Activated CD8-positive, alpha-beta memory T cell treated with anti-CD3 and anti-CD28 coated beads, Interleukin-2, amount 50 U/mL, for 24 hours (primary cell): ENCODE measurements around the gene ASTN2.

Source experiments
- DNase-seq: peaks from one replicate; pipeline ENCODE4 v3.0.0-alpha.2; 2020; ENCODE audit errors: extremely low read depth

Gene ASTN2

DNA sequence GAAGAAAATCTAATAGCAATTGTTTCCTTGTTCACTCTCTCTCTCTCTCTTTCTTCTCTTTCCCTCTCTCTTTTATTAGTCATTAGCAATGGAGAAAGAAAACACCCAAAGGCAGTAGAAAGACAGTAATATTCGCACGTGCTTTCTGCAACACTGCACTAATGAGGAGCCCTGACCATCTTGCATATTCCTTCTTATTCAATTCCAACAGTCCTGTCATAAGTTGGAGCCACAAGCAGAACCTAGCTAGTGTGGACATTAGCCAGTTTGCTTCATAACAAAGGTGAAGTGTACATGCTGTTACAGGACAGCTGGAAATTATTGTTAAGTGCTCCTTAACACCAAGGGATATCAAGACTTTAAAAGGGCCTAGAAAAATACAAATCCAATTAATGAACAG is 664.3 kb downstream of the ASTN2 start:
- DNase-seq, result no peak

DNA sequence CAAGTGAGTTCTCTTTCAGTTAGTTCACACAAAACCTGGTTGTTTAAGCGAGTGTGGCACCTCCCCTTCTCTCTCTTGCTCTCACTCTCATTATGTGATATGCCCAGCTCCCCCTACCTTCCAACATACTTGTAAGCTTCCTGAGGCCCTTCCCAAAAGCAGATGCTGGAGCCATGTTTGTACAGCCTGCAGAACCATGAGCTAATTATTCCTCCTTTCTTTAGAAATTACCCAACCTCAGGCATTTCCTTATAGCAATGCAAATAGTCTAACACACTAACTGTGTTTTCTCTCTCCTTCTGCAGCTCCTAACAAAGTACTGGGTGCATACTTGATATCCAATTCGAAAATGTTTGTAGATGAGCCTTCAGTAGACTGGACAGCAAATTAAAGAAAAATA is 665.1 kb downstream of the ASTN2 start:
- DNase-seq, result no peak

GRCh38 chr9:116749176-116749575 is 665.7 kb downstream of the ASTN2 start:
- DNase-seq, result no peak

- DNase-seq, result no peak
Observed at GRCh38 chr9:116741742-116742141, 673.1 kb downstream of the ASTN2 start.

- DNase-seq, result no peak
Observed at GRCh38 chr9:116741086-116741740, 673.6 kb downstream of the ASTN2 start.

DNA sequence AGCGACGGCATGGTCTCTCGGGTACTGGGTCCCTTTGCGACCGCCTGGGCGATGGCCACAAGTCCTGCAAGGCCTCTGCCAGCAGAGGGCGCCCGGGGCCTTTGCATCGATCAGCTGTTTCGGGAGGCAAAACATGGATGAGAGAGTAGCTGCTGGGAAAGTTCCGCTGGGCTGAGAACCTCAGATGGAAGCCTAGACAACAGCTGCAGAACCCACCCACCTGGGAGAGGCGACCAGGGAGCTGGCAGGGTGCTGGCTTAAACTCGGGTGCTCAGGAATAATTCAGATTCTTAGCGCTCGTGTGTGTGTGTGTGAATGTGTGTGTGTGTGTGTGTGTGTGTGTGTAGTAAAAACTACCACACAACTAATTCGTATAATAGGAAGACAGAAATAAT is 677.7 kb downstream of the ASTN2 start:
- peak; percentile 9 for DNase-seq

GRCh38 chr9:116736399-116737151 is 678.3 kb downstream of the ASTN2 start:
- no peak for DNase-seq

GRCh38 chr9:116733010-116733641 is 681.7 kb downstream of the ASTN2 start:
- DNase-seq, result no peak

DNA sequence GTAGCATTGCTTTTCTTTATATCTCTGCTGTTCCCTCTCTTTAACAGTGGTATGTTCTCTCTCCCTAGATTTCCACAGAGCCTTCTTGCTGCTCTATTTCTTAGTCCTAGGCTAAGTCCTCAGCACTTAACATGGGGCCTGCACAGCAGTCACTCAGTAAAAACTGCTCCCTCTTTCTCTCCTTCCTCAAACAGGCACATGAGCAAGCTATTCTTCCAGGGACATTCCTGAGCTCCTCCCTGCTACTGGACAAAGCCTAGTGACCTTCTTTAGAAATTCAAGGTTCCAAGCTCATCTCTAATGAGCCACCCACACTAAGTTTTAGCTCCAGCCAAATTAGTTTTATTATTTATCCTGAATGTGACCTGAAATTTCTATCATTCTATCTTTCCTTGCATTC is 688.3 kb downstream of the ASTN2 start:
- no peak for DNase-seq

GRCh38 chr9:116724123-116724522 is 690.7 kb downstream of the ASTN2 start:
- DNase-seq, result no peak

GRCh38 chr9:116721944-116722343 is 692.9 kb downstream of the ASTN2 start:
- no peak for DNase-seq

GRCh38 chr9:116721411-116721810 is 693.4 kb downstream of the ASTN2 start:
- DNase-seq, result no peak

GRCh38 chr9:116720111-116720510 is 694.7 kb downstream of the ASTN2 start:
- no peak for DNase-seq

GRCh38 chr9:116718111-116718510 is 696.7 kb downstream of the ASTN2 start:
- no peak for DNase-seq

DNA sequence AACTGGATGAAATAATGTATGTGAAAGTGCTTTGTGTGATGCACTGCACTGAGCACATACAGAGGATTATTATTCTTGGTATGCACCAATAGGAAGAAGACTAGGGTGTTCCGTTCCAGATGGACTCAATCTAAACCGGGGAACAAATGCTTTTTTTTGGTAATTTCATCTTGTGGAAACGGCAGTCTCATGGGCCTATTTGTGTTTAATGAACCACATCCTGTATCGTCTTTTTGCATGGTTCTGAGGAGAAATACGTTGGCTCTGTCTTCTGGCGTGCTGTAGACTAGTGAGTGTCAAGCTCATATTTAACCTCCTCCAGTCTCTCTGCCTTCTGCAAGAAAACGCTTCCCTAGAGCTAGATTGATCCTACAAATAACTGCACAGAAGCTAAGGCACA is 697.7 kb downstream of the ASTN2 start:
- no peak for DNase-seq

- no peak for DNase-seq
Observed at GRCh38 chr9:116716438-116716837, 698.4 kb downstream of the ASTN2 start.

- no peak for DNase-seq
Observed at GRCh38 chr9:116715751-116716150, 699.1 kb downstream of the ASTN2 start.

DNA sequence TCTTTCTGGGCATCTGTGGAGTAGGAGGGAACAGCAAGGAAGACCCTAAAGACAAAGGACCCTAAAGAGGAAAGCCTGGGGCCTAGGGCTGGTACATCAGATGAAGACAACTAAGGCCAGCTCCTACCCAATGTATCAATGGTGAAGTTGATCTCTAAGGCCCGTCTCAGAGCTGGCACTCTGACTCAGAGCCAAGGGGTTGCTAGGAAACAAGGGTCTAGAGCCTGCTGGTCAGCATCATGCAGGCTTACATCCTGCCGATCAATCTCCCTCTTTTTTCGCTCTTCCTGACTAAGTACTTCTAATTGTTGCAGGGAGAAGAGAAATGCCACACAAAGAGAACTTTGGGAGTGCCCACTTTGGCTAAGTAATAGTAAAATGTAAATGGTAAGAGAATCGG is 701.6 kb downstream of the ASTN2 start:
- DNase-seq, result no peak

GRCh38 chr9:116712781-116713180 is 702.1 kb downstream of the ASTN2 start:
- no peak for DNase-seq

- DNase-seq, result no peak
Observed at GRCh38 chr9:116706310-116707290, 708.3 kb downstream of the ASTN2 start.

DNA sequence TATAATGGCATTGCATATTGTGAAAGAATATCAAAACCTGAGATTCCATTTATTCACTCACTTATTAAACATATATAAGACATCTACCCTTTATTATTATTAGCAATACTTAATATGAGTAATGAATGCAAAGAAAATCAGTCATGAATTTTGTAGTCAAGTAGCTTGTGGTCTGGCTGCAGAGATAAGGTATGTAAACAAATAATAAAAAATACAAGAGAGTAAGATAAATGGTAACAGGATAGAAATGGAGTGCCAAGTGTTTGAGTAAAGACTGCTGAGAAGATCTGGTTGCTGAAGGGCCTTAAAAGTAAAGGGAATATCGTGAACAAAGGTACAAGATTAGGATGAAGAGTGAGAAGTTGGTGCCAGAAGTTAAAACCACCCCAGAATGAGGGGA is 709.3 kb downstream of the ASTN2 start:
- DNase-seq, result no peak

- no peak for DNase-seq
Observed at GRCh38 chr9:116704470-116704869, 710.4 kb downstream of the ASTN2 start.
